ENCODE results near the gene THRB.

The THRB gene

DNA sequence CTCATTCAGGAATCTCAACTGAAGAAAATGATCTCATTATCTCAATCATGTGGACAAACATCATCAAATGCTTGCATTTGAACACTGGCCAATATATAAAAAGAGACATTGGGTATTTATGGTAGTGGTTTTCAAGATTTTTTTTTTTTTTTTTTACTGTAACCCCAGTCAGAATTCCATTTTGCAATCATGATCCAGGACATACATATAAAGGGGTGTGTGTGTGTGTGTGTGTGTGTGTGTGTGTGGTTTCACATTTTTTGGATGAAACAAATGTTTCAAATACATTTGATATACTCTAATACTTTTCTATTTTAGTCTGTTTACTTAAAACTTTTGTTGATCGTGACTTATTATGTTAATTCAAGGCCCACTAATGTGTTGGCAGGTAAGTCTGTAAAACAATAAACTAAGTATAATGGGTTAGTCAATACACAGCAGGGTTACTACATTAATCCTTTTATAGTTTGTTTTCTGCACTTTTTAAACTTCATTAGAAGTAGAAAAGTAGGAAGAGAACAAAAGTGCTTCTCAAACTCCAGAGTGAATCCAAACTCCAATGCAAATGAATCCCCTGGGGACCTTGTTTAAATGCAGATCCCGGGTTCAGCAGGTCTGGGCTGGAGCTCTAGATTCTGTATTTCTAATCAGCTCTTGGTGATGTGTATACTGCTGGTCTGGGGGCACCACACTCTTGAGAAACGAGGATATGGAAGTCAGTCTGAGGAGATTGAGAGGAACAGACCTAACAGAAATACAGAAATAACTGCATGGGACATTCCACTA lies 17.6 kb downstream of the THRB start:
- no peaks in the 10 kb centered on the region for H3K27me3 ChIP-seq (ENCODE audit: insufficient read depth, insufficient read length)
- peak overlapping the region; percentile 2 for H3K4me3 ChIP-seq (ENCODE audit: insufficient read length, low read depth)
- H3K36me3 ChIP-seq (ENCODE audit: insufficient read depth, insufficient read length, low read length): no peaks in the 10 kb centered on the region
- no peaks in the 10 kb centered on the region for H3K9me3 ChIP-seq (ENCODE audit: insufficient read depth, low read length)
- DNase-seq (ENCODE audit: low read depth, low spot score): no peak
- TF ChIP-seq SUZ12 (IDR thresholded peaks at IDR 0.05; ENCODE audit: extremely low read depth, insufficient read depth, insufficient read length) (no peak), ZNF274 (IDR thresholded peaks at IDR 0.05; ENCODE audit: low read depth, low read length) (no peak), YY1 (IDR thresholded peaks at IDR 0.05; ENCODE audit: insufficient read depth, insufficient read length) (no peak)
- H3K4me1 ChIP-seq (ENCODE audit: insufficient read depth, insufficient read length): no peaks in the 10 kb centered on the region
- H3K9ac ChIP-seq (ENCODE audit: insufficient read length, low read depth): no peak overlapping the region

DNA sequence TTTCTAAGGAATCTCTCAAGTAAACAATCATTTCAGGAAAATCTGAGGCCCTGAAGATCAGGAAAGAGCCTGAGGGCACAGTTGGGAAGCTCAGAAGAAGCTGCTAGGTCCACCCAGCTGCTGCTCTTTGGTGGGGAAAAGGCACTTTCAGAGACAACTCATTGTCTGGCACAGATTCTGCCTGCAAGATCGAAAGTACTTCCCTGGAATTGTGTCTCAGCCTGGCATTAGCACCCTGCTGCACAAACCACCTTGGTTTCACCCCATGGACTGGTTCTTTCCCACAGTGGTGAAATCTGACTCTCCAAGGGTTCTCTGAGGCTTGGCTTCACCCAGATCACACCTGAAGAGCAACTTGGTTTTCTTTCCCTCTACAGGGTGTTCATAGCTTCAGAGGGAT lies 18.7 kb downstream of the THRB start:
- Histone ChIP-seq H3K36me3 (ENCODE audit: insufficient read depth, insufficient read length, low read length) (no peaks in the 10 kb centered on the region), H3K4me3 (ENCODE audit: insufficient read length, low read depth) (no peak overlapping the region), H3K9me3 (ENCODE audit: insufficient read depth, low read length) (no peaks in the 10 kb centered on the region), H3K4me1 (ENCODE audit: insufficient read depth, insufficient read length) (no peaks in the 10 kb centered on the region), H3K27me3 (ENCODE audit: insufficient read depth, insufficient read length) (no peaks in the 10 kb centered on the region), H3K9ac (ENCODE audit: insufficient read length, low read depth) (no peak overlapping the region)
- no peak for DNase-seq (ENCODE audit: low read depth, low spot score)
- TF ChIP-seq ZNF274 (IDR thresholded peaks at IDR 0.05; ENCODE audit: low read depth, low read length): no peak
- TF ChIP-seq SUZ12 (IDR thresholded peaks at IDR 0.05; ENCODE audit: extremely low read depth, insufficient read depth, insufficient read length): no peak
- no peak for TF ChIP-seq YY1 (IDR thresholded peaks at IDR 0.05; ENCODE audit: insufficient read depth, insufficient read length)

DNA sequence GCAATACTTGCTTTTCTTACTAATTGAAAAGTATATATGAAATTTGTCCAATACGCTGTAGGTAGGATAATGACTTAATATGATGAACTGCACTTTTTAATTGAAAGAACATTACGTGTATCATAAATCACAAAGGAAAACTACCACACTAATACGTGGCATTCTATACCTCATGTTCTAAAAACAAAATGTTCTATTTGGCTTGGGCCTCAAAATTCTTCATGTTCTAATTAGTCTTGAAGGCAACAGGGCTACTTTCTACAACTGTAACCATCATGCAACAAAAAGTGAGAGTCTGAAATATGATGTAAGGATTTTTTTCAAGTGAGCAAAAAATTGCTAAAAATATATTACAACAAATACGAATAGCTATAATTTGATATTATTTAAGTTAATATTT lies 19.8 kb downstream of the THRB start:
- DNase-seq (ENCODE audit: low read depth, low spot score): no peak
- Histone ChIP-seq H3K4me3 (ENCODE audit: insufficient read length, low read depth) (no peak overlapping the region), H3K9me3 (ENCODE audit: insufficient read depth, low read length) (no peaks in the 10 kb centered on the region), H3K9ac (ENCODE audit: insufficient read length, low read depth) (no peak overlapping the region), H3K36me3 (ENCODE audit: insufficient read depth, insufficient read length, low read length) (no peaks in the 10 kb centered on the region), H3K4me1 (ENCODE audit: insufficient read depth, insufficient read length) (no peaks in the 10 kb centered on the region), H3K27me3 (ENCODE audit: insufficient read depth, insufficient read length) (no peaks in the 10 kb centered on the region)
- TF ChIP-seq SUZ12 (IDR thresholded peaks at IDR 0.05; ENCODE audit: extremely low read depth, insufficient read depth, insufficient read length) (no peak), YY1 (IDR thresholded peaks at IDR 0.05; ENCODE audit: insufficient read depth, insufficient read length) (no peak), ZNF274 (IDR thresholded peaks at IDR 0.05; ENCODE audit: low read depth, low read length) (no peak)

DNA sequence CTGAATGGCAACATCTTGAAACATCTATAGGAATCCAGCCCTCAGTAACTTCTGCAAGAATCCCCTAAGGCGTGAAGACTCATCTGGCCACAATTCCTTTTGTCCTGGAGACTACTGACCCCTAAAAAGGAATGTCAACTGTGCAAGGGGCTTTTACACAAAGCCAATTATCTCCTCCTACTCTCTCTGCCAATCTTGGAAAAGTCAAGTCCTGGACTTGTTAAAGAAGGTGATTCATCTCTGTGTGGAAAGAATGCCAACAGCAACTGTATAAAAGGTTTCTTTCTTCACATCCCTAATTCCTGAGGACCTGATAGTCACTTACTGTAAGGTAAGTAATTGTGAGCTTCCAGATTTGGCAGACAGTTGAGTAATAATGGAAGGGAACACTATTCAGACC lies 22.3 kb downstream of the THRB start:
- 0 out of 2 replicates have a peak, but pooled peaks cover 5% of the 10 kb centered on the region for H3K9me3 ChIP-seq (ENCODE audit: insufficient read depth, low read length)
- no peaks in the 10 kb centered on the region for H3K4me1 ChIP-seq (ENCODE audit: insufficient read depth, insufficient read length)
- no peaks in the 10 kb centered on the region for H3K27me3 ChIP-seq (ENCODE audit: insufficient read depth, insufficient read length)
- TF ChIP-seq ZNF274 (IDR thresholded peaks at IDR 0.05; ENCODE audit: low read depth, low read length) (no peak), YY1 (IDR thresholded peaks at IDR 0.05; ENCODE audit: insufficient read depth, insufficient read length) (no peak), SUZ12 (IDR thresholded peaks at IDR 0.05; ENCODE audit: extremely low read depth, insufficient read depth, insufficient read length) (no peak)
- no peak for DNase-seq (ENCODE audit: low read depth, low spot score)
- H3K36me3 ChIP-seq (ENCODE audit: insufficient read depth, insufficient read length, low read length): no peaks in the 10 kb centered on the region
- no peak overlapping the region for H3K4me3 ChIP-seq (ENCODE audit: insufficient read length, low read depth)
- H3K9ac ChIP-seq (ENCODE audit: insufficient read length, low read depth): no peak overlapping the region

DNA sequence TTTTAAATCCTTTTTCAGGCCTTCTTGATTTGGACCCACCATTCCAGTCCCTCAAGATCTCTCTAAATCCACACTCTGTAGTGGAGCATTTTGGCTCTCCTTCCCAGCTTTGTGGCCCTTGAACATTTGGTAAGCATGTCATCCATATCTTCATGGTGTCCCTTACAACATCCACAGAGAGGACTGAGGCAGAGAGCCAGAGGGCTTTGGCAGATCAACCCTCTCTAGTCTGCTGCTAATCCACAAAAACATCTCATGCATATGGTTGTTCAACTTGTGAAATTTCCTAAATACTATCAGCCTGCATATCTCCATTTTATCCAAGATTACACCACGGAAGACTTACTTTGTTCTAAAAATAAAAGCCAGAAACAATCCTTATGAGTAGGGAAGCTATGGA lies 23.2 kb downstream of the THRB start:
- Histone ChIP-seq H3K27me3 (ENCODE audit: insufficient read depth, insufficient read length) (no peaks in the 10 kb centered on the region), H3K9me3 (ENCODE audit: insufficient read depth, low read length) (0 out of 2 replicates have a peak, but pooled peaks cover 5% of the 10 kb centered on the region), H3K4me1 (ENCODE audit: insufficient read depth, insufficient read length) (no peaks in the 10 kb centered on the region), H3K36me3 (ENCODE audit: insufficient read depth, insufficient read length, low read length) (no peaks in the 10 kb centered on the region), H3K4me3 (ENCODE audit: insufficient read length, low read depth) (no peak overlapping the region), H3K9ac (ENCODE audit: insufficient read length, low read depth) (no peak overlapping the region)
- no peak for DNase-seq (ENCODE audit: low read depth, low spot score)
- no peak for TF ChIP-seq YY1 (IDR thresholded peaks at IDR 0.05; ENCODE audit: insufficient read depth, insufficient read length)
- TF ChIP-seq SUZ12 (IDR thresholded peaks at IDR 0.05; ENCODE audit: extremely low read depth, insufficient read depth, insufficient read length): no peak
- TF ChIP-seq ZNF274 (IDR thresholded peaks at IDR 0.05; ENCODE audit: low read depth, low read length): no peak

DNA sequence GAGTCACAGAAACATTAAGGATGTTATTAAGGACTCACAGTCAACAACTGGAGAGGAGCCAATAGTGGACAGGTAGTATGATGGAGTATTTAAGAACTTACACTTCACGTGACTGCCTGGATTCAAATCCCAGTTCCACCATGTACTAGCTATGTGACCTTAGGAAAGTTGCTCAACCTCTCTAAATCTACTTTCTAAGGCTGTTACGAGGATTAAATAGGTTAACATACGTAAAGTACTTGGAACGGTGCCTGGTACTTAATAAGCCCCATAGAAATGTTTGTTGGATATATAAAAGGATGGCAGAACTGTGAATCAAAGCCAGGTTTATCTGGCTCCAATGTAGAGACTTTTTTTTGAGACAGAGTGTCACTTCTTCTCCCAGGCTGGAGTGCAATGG lies 24.4 kb downstream of the THRB start:
- Histone ChIP-seq H3K4me1 (ENCODE audit: insufficient read depth, insufficient read length) (no peaks in the 10 kb centered on the region), H3K9me3 (ENCODE audit: insufficient read depth, low read length) (0 out of 2 replicates have a peak, but pooled peaks cover 5% of the 10 kb centered on the region), H3K27me3 (ENCODE audit: insufficient read depth, insufficient read length) (no peaks in the 10 kb centered on the region), H3K4me3 (ENCODE audit: insufficient read length, low read depth) (no peak overlapping the region), H3K36me3 (ENCODE audit: insufficient read depth, insufficient read length, low read length) (no peaks in the 10 kb centered on the region), H3K9ac (ENCODE audit: insufficient read length, low read depth) (no peak overlapping the region)
- TF ChIP-seq YY1 (IDR thresholded peaks at IDR 0.05; ENCODE audit: insufficient read depth, insufficient read length): no peak
- no peak for TF ChIP-seq ZNF274 (IDR thresholded peaks at IDR 0.05; ENCODE audit: low read depth, low read length)
- TF ChIP-seq SUZ12 (IDR thresholded peaks at IDR 0.05; ENCODE audit: extremely low read depth, insufficient read depth, insufficient read length): no peak
- DNase-seq (ENCODE audit: low read depth, low spot score): no peak

DNA sequence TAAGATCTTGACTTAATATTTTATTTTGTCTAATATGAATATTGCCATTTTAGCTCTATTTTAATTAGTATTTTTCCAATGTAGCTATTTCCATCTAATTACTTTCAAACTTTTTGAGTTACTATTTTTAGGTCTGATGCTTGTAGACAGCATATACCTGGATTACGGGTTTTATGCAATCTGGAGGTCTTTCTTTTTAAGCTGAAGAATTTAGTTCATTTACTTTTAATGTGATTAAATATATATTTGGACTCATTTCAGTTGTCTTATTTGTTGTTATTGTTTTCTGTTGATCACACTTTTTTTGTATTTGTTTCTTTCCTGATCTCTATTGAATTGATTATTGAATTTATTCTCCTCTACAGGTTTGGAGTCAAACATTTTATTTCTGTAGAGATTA lies 30.3 kb downstream of the THRB start:
- no peaks in the 10 kb centered on the region for H3K36me3 ChIP-seq (ENCODE audit: insufficient read depth, insufficient read length, low read length)
- H3K9me3 ChIP-seq (ENCODE audit: insufficient read depth, low read length): 0 out of 2 replicates have a peak, but pooled peaks cover 5% of the 10 kb centered on the region
- H3K4me3 ChIP-seq (ENCODE audit: insufficient read length, low read depth): no peak overlapping the region
- no peak overlapping the region for H3K9ac ChIP-seq (ENCODE audit: insufficient read length, low read depth)
- no peak for TF ChIP-seq YY1 (IDR thresholded peaks at IDR 0.05; ENCODE audit: insufficient read depth, insufficient read length)
- TF ChIP-seq SUZ12 (IDR thresholded peaks at IDR 0.05; ENCODE audit: extremely low read depth, insufficient read depth, insufficient read length): no peak
- no peak for TF ChIP-seq ZNF274 (IDR thresholded peaks at IDR 0.05; ENCODE audit: low read depth, low read length)
- no peaks in the 10 kb centered on the region for H3K27me3 ChIP-seq (ENCODE audit: insufficient read depth, insufficient read length)
- H3K4me1 ChIP-seq (ENCODE audit: insufficient read depth, insufficient read length): no peaks in the 10 kb centered on the region
- DNase-seq (ENCODE audit: low read depth, low spot score): no peak

Measured in NT2/D1 (cell line).